HG03575 (cell line): ENCODE data around the gene SLC25A39.
"Not testable (repeated sequence)": the region's sequence is repeated elsewhere in the genome, so short reads cannot be mapped to it uniquely, and the experiment has no call there.

Experiments
- ATAC-seq: cut with Tn5 transposase; IDR thresholded peaks from one replicate; pipeline ENCODE4 v1.9.1; 2021; ENCODE audit not compliant: unreplicated experiment, insufficient number of reproducible peaks, low FRiP score; ENCODE audit errors: extremely low read depth

The SLC25A39 gene

DNA sequence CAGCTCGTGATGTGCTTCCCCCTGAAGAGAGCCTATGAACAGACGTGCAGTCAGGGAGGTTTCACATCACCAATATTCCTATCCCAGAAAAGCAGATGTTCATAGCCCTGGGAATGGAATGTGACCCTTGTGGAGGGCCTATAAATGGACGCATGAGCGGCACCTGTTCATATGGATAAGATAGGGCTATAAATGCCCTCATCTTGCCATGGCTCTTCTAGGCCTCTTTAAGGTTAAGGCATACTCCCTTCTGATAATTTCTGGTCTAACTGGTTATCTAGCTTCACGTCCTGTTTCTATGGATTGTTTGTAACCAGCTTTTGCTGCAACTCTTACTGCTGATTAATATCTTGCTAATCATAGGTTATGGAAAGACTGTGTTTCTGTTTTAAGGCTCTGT lies 15.9 kb upstream of the SLC25A39 start:
- ATAC-seq: not testable (repeated sequence)

DNA sequence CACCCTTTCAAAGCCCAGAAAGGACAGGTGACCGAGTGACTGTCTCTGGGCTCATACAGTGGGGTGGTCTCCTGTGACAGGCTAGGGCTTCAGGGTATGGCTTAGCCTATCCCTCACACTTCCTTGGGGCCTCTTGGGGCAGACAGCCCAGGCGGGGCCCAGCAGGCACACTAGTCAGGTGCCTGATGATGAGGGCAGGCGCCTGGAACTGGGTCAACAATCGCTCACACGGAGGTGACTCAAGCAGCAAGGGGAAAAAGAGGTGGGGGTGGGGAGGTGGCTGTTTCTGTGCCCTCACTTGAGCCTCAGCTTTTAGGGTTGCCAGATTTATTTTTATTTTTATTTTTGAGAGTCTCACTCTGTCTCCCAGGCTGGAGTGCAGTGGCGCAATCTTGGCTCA lies 14.1 kb upstream of the SLC25A39 start:
- no peak for ATAC-seq

DNA sequence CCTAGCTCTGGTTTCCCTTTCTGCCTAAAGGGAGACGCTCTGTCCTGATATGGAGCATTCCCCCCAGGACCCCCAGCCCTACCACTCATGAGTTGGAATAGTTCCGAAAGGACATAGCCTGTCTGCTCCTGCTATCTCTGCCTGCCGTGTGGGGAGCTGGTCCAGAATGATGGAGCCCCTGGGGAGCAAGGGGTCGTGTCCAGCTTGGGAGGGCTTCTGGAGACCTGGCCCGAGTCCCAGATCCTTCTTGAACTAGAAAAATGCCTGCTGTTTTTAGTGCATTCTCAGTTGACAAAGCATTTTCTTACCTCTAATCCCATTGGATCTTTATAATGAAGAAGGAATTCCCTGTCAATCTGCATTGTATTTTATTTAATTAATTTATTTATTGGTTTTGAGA lies 11.3 kb upstream of the SLC25A39 start:
- no peak for ATAC-seq

DNA sequence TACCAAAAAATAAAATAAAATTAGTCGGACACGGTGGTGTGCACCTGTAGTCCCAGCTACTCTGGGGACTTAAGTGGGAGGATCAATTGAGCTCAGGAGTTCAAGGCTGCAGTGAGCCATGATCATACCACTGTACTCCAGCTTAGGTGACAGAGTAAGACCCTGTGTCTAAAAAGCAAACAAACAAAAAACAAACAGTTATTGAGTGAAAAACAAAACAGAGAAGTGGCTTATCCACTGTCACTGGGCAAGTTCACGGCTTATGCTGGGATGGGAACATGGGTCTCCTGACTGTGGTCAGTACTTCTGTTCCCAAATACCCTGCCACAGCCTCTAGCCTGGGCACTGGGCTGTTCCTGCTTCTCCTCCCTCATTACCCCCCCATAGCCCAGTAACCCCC lies 10.9 kb upstream of the SLC25A39 start:
- no peak for ATAC-seq

DNA sequence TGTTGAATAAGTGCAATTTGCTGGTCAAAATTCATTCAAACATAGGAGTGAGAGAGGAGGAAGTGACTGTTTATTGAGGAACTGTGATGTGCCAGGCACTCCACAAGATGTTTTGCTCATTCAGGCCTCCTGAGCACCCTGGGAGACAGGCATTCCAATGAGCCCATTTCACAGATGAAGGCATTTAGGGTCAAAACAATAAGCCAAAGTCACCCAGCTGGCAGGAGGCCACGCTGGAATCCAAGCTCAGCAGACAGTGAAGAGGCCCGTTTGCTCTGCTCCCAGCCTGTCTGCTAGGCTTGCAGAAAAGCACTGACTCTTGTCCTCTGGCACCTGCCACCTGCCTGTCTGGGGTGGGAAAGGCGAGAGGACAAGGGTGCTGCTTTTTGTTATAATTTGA lies 10.1 kb upstream of the SLC25A39 start:
- no peak for ATAC-seq

DNA sequence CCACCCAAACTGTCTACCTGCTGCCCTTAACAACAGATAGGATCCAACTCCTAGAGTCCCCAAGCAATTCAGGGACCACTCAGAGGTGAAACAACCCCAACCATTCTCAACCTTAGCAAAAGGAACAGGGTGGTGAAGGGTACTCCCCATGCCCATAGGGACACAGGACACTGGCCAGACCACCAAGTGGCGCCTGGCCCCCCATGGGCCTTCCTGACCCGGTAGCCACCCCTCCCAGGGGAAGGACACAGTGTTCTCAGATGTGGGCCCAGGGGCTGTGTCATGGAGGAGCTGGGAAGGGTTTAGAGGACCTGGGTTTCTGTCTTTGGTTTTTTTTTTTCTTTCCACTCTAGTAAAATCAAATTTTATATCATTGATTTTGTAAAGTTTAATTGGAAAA lies 9.7 kb upstream of the SLC25A39 start:
- ATAC-seq: no peak

DNA sequence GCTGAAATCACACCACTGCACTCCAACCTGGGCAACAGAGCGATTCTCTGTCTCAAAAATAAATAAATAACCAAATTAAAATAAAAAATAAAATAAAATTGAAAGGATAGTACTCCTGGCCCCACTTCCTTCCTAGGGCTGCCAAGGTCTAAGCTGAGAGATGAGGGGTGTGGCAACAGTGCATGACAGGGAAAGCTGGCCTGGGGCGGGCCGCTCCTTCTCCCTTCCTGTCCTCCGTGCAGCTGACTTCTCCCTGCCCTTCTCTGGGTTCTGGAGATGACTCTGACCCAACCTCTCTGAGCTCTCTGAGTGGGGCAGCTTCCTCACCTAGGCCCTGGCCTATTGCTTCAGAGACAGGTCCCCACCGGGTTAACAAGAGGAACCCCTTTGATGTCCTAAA lies 8.7 kb upstream of the SLC25A39 start:
- no peak for ATAC-seq

DNA sequence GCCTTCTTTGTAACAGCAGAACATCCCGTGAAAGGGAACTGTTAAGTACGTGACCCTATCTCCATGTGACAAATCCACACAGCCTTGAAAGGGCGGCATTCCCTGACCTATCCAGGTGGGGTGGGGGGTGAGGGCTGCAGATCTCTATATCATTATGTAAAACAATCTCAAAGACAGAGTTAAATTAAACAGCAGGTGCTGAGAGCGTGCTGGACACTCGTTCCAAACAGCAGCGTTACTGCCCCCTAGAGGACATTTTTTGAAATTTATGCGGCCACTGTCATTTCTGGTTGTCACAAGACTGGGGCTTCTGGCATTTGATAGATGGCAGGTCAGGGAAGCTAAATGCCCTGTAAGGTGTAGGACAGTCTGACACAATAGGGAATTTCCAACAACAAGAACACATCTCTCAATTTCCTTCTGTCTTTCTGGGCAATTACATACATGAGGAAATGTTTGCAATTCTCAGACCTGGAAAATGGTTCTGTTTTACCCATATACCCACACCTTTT lies 6.7 kb upstream of the SLC25A39 start:
- ATAC-seq: no peak

DNA sequence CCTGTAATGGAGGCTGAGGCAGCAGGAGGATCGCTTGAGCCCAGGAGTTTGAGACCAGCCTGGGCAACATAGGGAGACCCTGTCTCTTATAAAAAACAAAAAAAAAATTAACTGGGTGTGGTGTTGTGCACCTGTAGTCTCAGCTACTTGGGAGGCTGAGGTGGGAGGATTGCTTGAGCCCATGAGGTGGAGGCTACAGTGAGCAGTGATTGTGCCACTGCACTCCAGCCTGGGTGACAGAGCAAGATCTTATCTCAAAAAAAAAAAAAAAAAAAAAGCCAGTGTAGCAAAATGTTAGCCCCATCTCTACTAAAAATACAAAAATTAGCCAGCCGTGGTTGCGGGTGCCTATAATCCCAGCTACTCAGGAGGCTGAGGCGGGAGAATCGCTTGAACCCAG lies 5.6 kb upstream of the SLC25A39 start:
- ATAC-seq: not testable (repeated sequence)

DNA sequence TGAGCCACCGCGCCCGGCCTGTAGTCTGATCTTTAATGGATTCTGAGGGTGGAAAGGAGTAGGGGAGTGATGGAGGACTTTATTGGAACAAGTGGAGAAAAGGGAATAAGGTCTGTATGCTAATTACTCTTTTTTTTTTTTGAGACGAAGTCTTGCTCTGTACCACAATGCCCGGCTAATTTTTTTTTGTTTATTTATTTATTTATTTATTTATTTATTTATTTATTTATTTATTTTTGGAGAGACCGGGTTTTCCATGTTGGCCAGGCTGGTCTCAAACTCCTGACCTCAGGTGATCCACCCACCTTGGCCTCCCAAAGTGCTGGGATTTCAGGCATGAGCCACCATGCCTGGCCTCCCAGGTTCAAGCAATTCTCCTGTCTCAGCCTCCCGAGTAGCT lies 4.9 kb upstream of the SLC25A39 start:
- not testable (repeated sequence) for ATAC-seq

DNA sequence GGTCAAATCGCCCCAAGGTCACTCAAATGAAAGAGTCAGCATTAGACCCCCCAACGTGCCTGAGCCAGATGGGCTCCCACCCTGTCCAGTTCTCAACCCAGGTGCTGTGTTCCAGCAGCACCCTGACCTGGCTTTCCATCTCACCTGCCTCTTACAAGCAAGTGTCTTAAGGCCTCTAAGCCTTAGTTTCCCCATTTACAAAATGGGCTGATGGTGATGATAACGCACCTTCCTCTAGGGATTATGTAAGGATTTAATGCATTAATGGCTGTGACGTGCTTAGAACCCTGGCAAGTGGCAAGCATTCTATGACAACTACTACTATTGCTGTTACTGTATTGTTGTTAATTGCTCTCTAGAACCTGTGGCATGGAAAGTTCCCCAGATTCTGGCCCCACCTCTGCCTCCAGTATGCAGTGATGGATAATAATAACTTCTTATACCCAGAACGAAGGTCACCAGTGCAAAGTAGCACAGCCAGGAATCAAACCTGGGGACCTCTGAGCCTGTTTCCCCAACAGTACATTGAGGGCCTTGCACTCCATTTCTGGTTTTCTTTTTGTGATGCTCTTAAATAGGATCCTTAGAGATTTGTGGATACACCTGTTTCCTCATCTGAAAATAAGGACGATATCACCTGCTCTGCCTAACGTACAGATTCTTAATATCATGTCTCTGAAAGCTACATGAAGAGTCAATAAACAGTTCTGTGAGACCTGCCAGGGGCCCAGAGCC lies 3.3 kb upstream of the SLC25A39 start:
- ATAC-seq: no peak

DNA sequence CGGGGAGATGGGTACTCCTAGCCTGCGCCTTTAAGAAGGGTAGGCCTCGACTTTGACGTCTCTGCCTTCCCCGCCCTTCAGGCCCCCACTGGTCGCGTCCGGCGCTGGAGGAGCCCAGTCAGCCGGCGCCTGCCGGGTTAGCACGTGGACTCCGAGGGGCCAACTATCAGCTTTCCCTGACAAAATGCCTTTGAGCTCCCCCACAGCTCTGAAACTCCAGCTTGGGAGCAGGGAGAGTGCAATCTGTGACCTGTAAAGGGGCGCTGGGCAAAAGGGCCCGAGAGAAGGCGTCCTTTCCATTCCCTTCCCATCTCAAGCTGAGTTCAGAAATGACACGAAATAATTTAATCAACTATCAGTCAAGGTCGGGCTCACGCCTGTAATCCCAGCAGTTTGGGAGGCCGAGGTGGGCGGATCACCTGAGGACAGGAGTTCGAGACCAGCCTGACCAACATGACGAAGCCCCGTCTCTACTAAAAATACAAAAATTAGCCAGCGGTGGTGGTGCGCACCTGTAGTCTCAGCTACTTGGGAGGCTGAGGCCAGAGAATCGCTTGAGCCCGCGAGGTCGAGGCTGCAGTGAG lies 2.3 kb upstream of the SLC25A39 start:
- no peak for ATAC-seq

DNA sequence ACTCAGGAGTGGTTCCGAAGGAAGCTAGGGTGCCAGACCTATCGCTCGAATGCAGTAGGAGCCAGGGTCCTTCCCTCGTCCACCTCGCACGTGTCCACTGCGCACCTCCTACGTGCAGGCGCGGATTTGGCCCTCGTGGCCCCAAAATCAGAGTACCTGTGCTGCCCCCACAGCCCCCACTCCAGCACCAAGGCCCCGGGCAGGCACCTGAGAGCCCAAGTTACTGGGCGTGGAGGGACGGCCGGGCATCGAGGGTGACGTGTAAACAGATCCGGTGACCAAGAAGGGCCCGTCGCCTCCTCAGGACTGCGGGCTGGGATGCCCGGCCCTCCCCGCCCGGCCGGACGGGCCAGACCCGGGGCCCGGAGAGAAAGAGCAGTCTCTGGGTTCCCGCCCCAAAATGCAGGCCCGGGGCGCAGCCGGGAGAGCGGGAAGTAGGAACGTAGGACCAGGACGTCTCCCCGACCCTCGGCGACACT lies 492 bp downstream of the SLC25A39 start:
- ATAC-seq: no peak

DNA sequence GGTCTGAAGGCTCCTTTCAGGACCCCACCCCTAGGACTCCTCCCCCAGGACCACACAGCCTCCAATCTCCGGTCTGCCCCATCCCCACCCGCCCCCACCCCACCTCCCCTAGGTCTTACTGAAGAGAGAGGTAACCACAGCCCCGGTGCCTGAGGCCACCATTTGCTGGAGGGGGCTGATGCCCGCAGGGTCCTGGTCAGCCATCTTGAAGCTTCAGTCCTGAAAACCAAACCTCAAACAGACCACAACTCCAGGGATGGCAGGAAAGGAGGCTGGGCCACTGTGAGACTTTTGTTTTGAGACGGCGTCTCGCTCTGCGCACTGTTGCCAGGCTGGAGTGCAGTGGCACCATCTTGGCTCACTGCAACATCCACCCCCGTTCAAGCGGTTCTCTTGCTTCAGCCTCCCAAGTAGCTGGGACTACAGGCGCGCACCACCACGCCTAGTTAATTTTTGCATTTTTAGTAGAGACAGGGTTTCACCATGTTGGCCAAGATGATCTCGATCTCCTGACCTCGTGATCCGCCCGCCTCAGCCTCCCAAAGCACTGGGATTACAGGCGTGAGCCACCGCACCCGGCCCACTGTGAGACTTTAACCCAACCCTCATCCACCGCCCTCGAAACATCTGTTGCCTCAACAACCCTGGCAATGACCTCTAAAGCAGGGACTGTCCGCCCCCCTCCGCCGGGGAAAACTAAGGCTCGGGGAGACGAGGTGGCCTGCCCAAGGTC lies 1.1 kb downstream of the SLC25A39 start:
- ATAC-seq: no peak

DNA sequence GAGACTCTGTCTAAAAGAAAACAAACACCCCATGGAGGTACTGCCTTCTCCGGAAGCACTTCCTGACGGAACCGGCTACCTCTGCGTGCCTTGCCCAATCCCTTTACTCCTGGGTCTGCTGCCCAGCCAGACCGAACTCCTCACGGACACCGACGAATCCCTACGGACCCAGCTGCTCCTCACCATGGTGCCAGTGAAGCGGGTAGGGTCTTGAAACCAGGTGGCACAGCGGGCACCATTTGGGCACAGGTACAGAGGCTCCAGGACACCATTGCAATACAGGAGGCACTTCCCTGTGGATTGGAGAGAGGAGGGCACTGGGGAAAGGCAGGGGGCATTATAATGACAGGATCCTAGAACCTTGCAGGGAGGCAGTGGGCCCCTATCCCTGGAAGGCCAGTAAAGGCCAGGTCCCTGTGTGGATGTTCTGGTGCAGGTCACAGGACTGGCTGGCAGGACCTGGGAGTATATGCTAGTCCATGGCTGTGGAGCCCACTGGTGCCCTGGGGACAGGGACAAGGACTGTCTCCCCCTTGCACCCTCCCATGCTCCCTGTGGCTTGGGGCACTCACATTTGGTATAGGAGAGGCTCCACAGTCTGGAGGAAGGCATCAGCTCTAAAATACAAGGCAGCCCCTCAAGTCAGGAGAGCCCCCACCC lies 2.3 kb downstream of the SLC25A39 start:
- ATAC-seq: no peak

DNA sequence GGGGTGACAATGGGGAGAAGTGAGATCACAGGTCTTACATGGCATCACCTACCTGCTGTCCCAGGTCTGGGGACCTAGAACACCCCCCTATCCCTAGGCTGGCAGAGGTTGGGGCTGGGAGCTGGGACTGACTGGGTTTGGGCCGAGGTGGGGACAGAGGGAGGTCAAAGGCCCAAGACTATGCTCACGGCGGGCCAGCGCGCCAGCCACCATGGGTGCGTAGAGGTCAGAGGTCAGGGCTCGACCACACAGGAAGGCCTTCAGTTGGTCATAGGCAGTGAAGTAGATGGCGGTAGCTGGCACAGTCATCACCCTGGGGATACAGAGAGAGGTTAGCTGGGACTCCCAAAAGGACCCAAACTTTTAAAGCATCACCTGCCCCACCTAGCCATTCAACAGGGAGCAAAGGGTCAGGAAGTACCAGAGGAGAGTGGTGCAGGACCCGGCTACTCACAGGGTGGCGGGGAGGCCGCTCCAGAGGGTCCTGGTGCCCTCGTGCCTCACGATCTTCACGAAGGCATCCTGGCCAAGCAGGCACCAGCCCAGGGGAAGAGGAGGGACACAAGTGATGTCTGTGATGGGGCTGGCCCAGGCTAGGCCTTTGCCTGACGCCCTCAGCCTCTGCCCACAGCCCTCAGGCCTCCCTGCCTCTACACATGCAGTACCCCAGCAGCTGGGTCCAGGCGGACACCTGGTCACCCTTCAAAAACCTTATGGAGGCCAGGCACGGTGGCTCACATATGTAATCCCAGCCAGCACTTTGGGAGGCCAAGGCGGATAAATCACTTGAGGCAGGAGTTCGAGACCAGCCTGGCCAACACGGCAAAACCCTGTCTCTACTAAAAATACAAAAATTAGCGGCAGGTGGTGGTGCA lies 3.1 kb downstream of the SLC25A39 start:
- ATAC-seq: no peak

DNA sequence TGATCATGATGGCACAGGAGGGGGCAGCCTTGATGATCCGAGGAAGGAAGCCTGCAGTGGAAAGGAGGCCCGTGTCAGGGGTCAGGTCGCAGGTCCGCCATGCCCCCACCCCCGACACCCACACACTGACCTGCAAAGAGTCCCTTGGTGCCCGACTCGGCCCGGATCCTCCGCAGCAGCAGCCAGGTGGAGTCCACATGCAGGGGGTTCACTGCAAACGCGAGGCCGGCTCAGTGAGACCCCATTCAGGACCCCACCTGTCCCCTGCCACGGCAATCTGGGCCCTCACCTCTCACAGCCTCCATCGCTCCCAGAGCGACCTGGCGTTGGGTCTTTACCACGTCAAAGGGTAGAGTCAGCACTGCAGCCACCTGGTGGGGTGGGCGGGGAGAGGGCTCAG lies 4.6 kb downstream of the SLC25A39 start:
- no peak for ATAC-seq

DNA sequence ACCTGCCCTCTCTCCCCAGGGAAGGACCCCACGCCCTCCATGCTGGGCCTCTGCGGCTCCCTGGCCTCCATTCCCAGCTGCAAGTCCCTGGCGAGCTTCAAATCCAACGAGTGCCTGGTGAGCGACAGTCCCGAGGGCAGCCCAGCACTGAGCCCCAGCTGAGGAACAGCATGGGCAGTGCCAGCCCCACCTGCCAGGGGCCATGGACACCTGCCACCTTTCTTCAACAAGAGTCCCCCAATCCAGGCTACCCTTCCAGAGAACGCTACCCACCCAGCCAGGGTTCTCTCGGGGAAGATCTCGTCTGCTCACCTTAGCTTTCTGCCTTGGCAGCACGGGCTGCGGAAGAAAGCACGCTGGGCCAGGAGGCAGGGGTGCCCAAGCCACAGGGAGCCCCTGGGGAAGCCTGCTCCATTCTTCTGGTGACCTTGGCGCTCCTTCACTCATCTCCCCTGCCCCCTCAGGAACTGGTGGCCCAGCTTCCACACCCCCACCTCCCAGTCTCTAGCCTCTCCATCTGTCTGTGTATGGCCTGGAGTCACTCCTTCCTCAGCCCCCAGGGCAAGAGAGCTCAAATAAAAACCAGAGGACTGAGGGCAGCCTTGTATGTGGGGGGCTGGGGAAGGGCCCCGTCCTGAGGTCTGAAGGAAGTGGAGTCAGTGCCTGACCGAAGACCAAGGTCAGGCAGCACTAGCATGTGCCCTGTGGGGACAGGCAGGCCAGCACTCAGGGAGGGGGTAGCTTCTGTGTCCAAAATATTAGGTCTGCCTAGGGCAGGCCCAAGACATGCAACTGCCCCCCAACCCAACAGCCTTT lies 6.3 kb downstream of the SLC25A39 start:
- no peak for ATAC-seq
